OCI-LY3 (cell line): ENCODE data around the gene CCDC102A.

ENCODE experiments used
- H2AFZ ChIP-seq: fragments of 200-600, 300-600 bp; shearing (Covaris generic); 2 replicates; pipeline ENCODE4 v1.6.0; 2014; ENCODE audit warnings: antibody characterized with exemption, low read depth, low read length
- H3K27ac ChIP-seq: fragments of 200-600, 300-600 bp; sonication (generic); 2 replicates; pipeline ENCODE4 v1.5.1; 2014; ENCODE audit warnings: mild to moderate bottlenecking, low read length, moderate library complexity, mixed read lengths
- H3K27me3 ChIP-seq: fragments of 200-600, 300-600 bp; sonication (generic); 2 replicates; pipeline ENCODE4 v1.6.1; 2014; ENCODE audit warnings: low read depth, low read length, mixed read lengths
- H3K36me3 ChIP-seq: fragments of 200-600, 300-600 bp; sonication (generic); replicated peaks from 2 replicates; pipeline ENCODE3; 2014; ENCODE audit warnings: low read depth, low read length, mixed read lengths
- H3K4me1 ChIP-seq: fragments of 300-600, 200-600 bp; sonication (generic); 2 replicates; pipeline ENCODE4 v1.6.1; 2014; ENCODE audit warnings: low read length, mixed read lengths
- H3K4me2 ChIP-seq: fragments of 200-600, 300-600 bp; sonication (generic); 2 replicates; pipeline ENCODE4 v1.6.1; 2014; ENCODE audit warnings: low read length, mixed read lengths
- H3K4me3 ChIP-seq: fragments of 300-600, 200-600 bp; sonication (generic); 2 replicates; pipeline ENCODE4 v1.5.1; 2014; ENCODE audit warnings: antibody characterized with exemption, mild to moderate bottlenecking, low read length, moderate library complexity
- H3K79me2 ChIP-seq: fragments of 300-600, 200-600 bp; shearing (Covaris generic); 2 replicates; pipeline ENCODE4 v1.6.1; 2014; ENCODE audit warnings: mild to moderate bottlenecking, low read length, mixed read lengths
- H3K9ac ChIP-seq: fragments of 300-600, 200-600 bp; shearing (Covaris generic); 2 replicates; pipeline ENCODE4 v1.6.0; 2014; ENCODE audit warnings: mild to moderate bottlenecking, low read length, moderate library complexity
- H3K9me3 ChIP-seq: fragments of 200-600, 300-600 bp; shearing (Covaris generic); 2 replicates; pipeline ENCODE4 v1.6.1; 2014; ENCODE audit warnings: low read length, mixed read lengths; ENCODE audit not compliant: insufficient read depth
- H4K20me1 ChIP-seq: fragments of 200-600, 300-600 bp; sonication (generic); 2 replicates; pipeline ENCODE4 v1.6.1; 2016; ENCODE audit warnings: low read length, mixed read lengths; ENCODE audit not compliant: insufficient read depth
- EZH2phosphoT487 ChIP-seq: fragments of 200-600 bp; shearing (Covaris generic); IDR thresholded peaks from 2 replicates; pipeline ENCODE4 v1.6.1; 2018; ENCODE audit warnings: antibody characterized with exemption, mixed run types, low read depth
- TF ChIP-seq, protein P1 (sequence below): fragments of 200-600, 300-600 bp; sonication (generic); IDR thresholded peaks from 2 replicates; pipeline ENCODE4 v1.5.1; 2014; ENCODE audit warnings: antibody characterized with exemption, low read length, low read depth

Gene CCDC102A

DNA sequence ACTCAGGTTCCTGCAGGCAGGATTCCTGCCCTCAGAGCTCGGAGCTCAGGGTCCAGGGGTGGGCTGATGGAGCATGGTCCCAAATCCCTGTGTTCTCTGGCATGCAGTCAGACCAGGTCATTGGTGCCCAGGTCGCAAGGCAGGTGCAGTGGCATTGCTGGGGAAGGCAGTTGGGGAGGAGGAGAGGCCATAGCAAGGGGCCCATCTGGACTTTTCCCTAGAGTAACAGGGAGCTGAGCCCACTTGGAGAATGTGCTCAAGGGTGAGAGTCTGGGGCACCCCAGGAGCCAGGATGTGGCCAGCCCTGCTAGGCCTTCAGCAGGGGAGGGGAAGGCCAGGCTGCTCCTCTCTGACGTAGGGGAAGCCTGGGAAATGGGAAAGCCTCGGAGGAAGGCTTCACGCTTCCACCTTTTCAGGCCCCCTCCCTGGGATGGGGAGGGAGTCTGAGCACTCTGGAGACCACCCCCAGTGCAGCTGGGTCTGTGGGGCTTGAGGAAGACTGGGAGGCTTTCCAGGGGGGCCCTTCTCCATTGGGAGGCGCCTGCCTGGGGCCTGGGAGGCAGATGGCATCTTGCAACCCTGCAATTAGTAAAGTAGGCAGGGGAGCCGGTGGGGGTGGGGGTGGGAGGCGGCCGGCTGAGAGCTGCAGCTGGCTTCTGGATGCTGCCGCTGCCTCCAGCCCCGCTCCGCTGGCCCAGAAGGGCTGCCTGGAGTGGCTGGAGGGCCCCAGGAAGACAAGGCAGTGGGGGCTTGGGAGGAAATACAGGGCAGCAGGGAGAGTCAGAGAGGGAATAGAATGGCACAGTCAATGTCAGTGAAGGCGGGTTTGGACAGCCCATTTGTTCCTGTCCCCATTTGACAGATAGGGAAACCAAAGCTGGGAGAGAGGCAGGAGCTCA lies 29.0 kb downstream of the CCDC102A start:
- no peak overlapping the region for H3K27ac ChIP-seq

DNA sequence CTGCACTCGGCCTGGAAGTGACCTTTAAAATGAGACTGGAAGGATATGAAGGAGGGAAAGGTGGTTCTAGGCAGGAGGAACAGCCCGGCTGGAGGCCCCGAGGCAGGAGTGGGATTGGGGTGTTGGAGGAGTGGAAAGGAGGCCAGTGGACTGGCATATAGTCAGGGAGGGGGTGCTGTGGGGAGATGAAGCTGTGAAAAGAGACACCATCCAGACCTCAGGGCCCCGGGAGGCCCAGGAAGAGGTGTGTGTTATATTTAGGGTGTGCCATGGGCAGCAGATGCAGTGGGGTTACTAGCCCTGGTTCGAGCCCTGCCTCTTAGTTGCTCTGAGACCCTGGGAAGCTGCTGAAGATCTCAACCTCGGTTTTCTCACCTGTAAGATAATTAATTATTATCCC lies 31.2 kb downstream of the CCDC102A start:
- Histone ChIP-seq H3K27me3 (peaks cover 62% of the 10 kb centered on the region), H3K4me2 (no peak overlapping the region), H2AFZ (no peak overlapping the region), H3K4me3 (no peak overlapping the region), H3K36me3 (no peaks in the 10 kb centered on the region), H3K9me3 (no peaks in the 10 kb centered on the region), H3K27ac (no peak overlapping the region), H3K4me1 (no peaks in the 10 kb centered on the region), H3K79me2 (no peaks in the 10 kb centered on the region), H3K9ac (no peak overlapping the region), H4K20me1 (no peaks in the 10 kb centered on the region)
- TF ChIP-seq EZH2phosphoT487 = no peak
- TF ChIP-seq, protein P1, sequence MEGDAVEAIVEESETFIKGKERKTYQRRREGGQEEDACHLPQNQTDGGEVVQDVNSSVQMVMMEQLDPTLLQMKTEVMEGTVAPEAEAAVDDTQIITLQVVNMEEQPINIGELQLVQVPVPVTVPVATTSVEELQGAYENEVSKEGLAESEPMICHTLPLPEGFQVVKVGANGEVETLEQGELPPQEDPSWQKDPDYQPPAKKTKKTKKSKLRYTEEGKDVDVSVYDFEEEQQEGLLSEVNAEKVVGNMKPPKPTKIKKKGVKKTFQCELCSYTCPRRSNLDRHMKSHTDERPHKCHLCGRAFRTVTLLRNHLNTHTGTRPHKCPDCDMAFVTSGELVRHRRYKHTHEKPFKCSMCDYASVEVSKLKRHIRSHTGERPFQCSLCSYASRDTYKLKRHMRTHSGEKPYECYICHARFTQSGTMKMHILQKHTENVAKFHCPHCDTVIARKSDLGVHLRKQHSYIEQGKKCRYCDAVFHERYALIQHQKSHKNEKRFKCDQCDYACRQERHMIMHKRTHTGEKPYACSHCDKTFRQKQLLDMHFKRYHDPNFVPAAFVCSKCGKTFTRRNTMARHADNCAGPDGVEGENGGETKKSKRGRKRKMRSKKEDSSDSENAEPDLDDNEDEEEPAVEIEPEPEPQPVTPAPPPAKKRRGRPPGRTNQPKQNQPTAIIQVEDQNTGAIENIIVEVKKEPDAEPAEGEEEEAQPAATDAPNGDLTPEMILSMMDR = no peak

More for the DNA sequence above, 29.0 kb downstream of the CCDC102A start:
- Histone ChIP-seq H3K27me3 (peaks cover 70% of the 10 kb centered on the region), H3K4me2 (no peak overlapping the region), H2AFZ (no peak overlapping the region), H3K36me3 (no peaks in the 10 kb centered on the region), H3K9ac (no peak overlapping the region), H4K20me1 (no peaks in the 10 kb centered on the region), H3K79me2 (no peaks in the 10 kb centered on the region), H3K4me1 (no peaks in the 10 kb centered on the region), H3K9me3 (no peaks in the 10 kb centered on the region), H3K4me3 (no peak overlapping the region)
- TF ChIP-seq, protein P1 = no peak
- no peak for TF ChIP-seq EZH2phosphoT487

DNA sequence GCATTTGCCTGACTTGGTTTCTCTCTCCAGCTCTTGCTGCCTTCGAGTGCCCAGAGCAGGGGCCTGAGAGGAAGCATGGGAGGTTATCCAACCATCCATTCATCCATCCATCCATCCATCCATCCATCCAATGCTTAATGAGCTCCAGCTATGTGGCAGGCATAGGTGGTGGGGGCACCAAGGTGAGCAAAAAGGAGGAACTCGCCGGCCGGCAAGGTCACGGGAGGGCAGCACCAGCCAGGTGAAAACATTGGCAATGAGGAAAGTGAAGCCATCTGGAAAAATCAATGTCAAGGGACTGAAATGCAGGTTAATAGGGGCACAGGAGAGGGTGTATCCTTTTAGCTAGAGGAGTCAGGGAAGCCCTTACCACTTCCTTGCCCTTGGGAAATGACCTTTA lies 31.9 kb downstream of the CCDC102A start:
- no peaks in the 10 kb centered on the region for H3K4me1 ChIP-seq
- no peak overlapping the region for H3K4me3 ChIP-seq
- H3K36me3 ChIP-seq = no peaks in the 10 kb centered on the region
- H3K4me2 ChIP-seq = no peak overlapping the region
- H3K27me3 ChIP-seq = peaks cover 55% of the 10 kb centered on the region
- H3K9me3 ChIP-seq = no peaks in the 10 kb centered on the region
- no peak overlapping the region for H2AFZ ChIP-seq
- H3K27ac ChIP-seq = no peak overlapping the region
- no peaks in the 10 kb centered on the region for H3K79me2 ChIP-seq
- TF ChIP-seq EZH2phosphoT487 = no peak
- TF ChIP-seq, protein P1 = no peak
- H3K9ac ChIP-seq = no peak overlapping the region
- H4K20me1 ChIP-seq = no peaks in the 10 kb centered on the region

DNA sequence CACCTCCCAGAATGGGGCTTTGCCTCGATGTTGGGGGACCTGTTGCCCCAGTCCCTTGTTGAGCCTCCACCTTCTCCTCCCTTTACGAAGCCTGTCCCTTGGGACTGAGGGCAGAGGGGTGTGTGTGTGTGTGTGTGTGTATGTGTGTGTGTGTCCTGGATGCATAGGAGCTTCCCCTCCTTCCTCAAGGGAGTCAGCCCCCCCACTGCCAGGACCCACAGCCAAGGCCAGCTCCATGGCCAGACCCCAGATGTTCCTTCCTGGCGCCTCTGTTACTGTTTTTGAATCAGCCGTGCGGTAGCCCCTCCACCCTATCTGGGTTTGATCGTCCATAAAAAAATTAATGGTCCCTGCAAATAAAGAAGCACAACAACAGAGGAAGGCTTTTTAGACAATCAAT lies 32.4 kb downstream of the CCDC102A start:
- H3K27ac ChIP-seq = no peak overlapping the region
- H3K4me2 ChIP-seq = no peak overlapping the region
- peaks cover 54% of the 10 kb centered on the region for H3K27me3 ChIP-seq
- H3K4me3 ChIP-seq = no peak overlapping the region
- no peaks in the 10 kb centered on the region for H4K20me1 ChIP-seq
- no peaks in the 10 kb centered on the region for H3K36me3 ChIP-seq
- H3K9me3 ChIP-seq = no peaks in the 10 kb centered on the region
- H2AFZ ChIP-seq = no peak overlapping the region
- TF ChIP-seq EZH2phosphoT487 = no peak
- TF ChIP-seq, protein P1 = no peak
- H3K79me2 ChIP-seq = no peaks in the 10 kb centered on the region
- no peaks in the 10 kb centered on the region for H3K4me1 ChIP-seq
- no peak overlapping the region for H3K9ac ChIP-seq
